ENCODE measurements around the gene HS3ST3B1.

- no peak for TF ChIP-seq CTCF (IDR thresholded peaks at IDR 0.05)
- TF ChIP-seq POLR2AphosphoS5 (IDR thresholded peaks at IDR 0.05; ENCODE audit: low read depth, low read length), result no peak
- TF ChIP-seq, protein P1, sequence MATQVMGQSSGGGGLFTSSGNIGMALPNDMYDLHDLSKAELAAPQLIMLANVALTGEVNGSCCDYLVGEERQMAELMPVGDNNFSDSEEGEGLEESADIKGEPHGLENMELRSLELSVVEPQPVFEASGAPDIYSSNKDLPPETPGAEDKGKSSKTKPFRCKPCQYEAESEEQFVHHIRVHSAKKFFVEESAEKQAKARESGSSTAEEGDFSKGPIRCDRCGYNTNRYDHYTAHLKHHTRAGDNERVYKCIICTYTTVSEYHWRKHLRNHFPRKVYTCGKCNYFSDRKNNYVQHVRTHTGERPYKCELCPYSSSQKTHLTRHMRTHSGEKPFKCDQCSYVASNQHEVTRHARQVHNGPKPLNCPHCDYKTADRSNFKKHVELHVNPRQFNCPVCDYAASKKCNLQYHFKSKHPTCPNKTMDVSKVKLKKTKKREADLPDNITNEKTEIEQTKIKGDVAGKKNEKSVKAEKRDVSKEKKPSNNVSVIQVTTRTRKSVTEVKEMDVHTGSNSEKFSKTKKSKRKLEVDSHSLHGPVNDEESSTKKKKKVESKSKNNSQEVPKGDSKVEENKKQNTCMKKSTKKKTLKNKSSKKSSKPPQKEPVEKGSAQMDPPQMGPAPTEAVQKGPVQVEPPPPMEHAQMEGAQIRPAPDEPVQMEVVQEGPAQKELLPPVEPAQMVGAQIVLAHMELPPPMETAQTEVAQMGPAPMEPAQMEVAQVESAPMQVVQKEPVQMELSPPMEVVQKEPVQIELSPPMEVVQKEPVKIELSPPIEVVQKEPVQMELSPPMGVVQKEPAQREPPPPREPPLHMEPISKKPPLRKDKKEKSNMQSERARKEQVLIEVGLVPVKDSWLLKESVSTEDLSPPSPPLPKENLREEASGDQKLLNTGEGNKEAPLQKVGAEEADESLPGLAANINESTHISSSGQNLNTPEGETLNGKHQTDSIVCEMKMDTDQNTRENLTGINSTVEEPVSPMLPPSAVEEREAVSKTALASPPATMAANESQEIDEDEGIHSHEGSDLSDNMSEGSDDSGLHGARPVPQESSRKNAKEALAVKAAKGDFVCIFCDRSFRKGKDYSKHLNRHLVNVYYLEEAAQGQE (IDR thresholded peaks at IDR 0.05; ENCODE audit: insufficient read depth in 1 of 2, low read depth in 2 of 2, low read length in 1 of 2), result no peak
These were observed 40.2 kb downstream of the HS3ST3B1 start for GRCh38 chr17:14340857-14341754.

Measured in Panc1 (cell line).